ENCODE measurements around the gene DNAJC13.

- TF ChIP-seq RAD21 (conservative IDR thresholded peaks at IDR 0.05 in 1 of 2, IDR thresholded peaks at IDR 0.05 in 1 of 2) (no peak), JUN (IDR thresholded peaks at IDR 0.05) (no peak), CTCF (IDR thresholded peaks at IDR 0.05) (no peak), MAX (IDR thresholded peaks at IDR 0.05) (no peak), PBX3 (IDR thresholded peaks at IDR 0.05) (no peak), SMC3 (IDR thresholded peaks at IDR 0.05) (no peak)
Observed at GRCh38 chr3:132549169-132549568, 131.9 kb downstream of the DNAJC13 start.
